A172 (cell line): ENCODE measurements around the gene ROBO2. TPM values are rescaled to one million over a fixed set of nuclear protein-coding genes. Genes with fewer than 3 reads are reported as not detected.

Experiments
- DNase-seq: peaks from one replicate; pipeline ENCODE4 v3.0.0-alpha.2; 2015; ENCODE audit warnings: low spot score
- total RNA-seq: library from RNA; depleted of rRNA; stranded (reverse); fragments of >200 nt; shearing (Covaris generic); gene quantifications from 2 replicates; pipeline ENCODE4 v1.2.3, GENCODE V29; 2014

ROBO2 gene
- total RNA-seq, 1 experiment from 2014 or later: not detected

DNA sequence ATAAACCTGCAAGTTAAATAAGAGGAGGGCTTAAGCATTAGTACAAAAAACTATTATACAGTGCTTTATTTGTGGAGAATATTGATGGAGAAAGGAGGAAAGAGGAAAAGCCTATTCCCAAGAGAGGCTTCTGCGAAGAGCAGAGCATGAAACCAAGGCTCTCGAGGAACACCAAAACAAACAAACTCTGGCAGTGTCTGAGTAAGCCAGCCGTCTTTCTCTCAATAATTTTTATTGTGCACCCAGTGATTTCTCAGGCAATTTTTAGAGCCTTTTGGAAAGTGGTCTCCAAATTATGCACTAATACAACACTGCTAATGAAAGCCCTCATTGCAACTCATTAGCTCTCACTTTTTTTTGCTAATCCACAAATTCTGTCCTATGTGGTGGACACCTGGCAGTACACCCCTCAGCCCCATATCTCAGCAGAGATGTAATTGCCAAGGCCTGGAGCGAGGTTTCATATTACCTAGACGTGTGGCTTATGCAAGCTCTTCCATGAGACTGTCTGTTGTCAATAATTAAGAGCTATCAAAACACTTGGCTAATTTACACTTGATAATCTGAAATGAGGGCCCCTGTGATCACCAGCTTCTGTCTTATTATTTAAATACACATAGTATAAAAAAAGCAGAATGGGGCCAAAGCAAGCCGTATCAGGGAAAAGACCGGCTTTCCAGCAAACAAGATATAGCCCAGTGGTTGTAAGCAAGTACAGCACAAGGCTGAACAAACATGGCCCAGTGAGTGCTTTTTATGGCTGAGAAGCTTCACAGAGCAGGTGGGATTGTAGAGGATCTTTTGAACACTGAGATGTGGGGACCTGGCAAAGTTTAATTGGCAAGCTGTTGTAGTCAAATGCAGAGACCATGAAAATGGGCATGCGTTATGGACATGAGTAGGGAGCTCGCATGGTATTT lies 216.9 kb downstream of the ROBO2 start:
- DNase-seq: no peak

DNA sequence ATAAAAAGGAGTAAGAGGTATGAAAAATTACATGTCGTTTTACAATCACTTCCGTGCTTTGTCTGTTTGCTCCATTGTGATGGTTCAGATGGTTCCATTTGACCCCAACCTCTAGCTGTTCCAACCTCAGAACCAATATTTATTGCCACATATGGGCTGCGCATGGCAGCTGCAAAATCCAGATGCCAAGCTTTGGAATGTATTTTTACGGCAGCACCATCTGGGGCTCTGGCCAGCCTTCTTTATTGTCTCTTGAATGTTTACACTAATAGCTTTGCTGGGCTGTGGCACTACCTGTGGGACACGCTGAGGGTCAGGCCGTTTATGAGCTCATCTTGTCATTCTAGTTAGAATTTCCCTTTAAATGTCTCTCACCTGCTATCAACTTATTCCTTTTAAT lies 219.8 kb downstream of the ROBO2 start:
- DNase-seq: no peak

DNA sequence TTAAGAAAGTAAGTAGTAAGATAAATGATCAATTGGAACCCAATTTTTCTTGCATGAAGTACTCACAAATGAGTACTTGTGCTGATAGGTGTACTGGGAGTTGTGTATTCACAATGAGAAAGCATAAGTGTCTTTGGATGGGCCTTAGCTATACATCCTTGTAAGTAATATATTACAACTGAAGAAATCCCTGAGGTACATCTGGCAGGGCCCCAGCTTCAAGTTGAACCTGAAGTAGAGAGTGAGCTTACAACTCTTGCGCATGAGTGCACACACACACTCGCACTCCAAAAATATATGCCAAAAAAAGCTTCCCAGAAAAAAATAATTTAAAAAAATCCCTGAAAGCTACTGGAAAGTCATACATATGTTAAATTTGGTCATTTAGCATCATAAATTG lies 222.5 kb downstream of the ROBO2 start:
- no peak for DNase-seq

- no peak for DNase-seq
These were observed 227.7 kb downstream of the ROBO2 start for GRCh38 chr3:77267589-77267988.

- no peak for DNase-seq
These were observed 231.4 kb downstream of the ROBO2 start for GRCh38 chr3:77271306-77271705.

- DNase-seq: no peak
These were observed 231.8 kb downstream of the ROBO2 start for GRCh38 chr3:77271711-77272110.

- DNase-seq: no peak
These were observed 239.4 kb downstream of the ROBO2 start for GRCh38 chr3:77279276-77279675.

GRCh38 chr3:77281721-77282120 lies 241.8 kb downstream of the ROBO2 start:
- no peak for DNase-seq

- DNase-seq: no peak
These were observed 243.2 kb downstream of the ROBO2 start for GRCh38 chr3:77283108-77283507.

GRCh38 chr3:77288348-77288747 lies 248.4 kb downstream of the ROBO2 start:
- DNase-seq: no peak

GRCh38 chr3:77296527-77296926 lies 256.6 kb downstream of the ROBO2 start:
- DNase-seq: peak; percentile 7

DNA sequence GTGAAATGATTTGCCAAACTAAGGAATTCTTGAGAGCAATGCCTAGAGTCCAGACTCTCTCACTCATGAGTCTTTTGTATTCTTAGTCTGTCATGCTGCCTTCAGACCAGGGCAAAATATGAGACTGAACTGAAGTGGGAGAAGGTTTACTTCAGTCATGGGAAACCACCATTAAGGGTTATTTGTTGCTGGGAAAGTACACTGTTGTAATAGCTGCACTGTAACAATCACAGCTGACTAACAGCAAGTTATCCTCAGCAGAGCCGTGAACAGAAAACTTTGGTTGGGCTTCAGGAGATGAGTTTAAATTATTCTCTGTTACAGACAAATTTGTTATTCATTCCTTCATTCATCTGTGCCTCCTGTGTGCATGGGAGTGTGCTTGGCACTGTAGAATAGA lies 258.5 kb downstream of the ROBO2 start:
- no peak for DNase-seq

- DNase-seq: no peak
These were observed 264.2 kb downstream of the ROBO2 start for GRCh38 chr3:77303955-77304699.

GRCh38 chr3:77304700-77305021 lies 264.8 kb downstream of the ROBO2 start:
- DNase-seq: no peak

DNA sequence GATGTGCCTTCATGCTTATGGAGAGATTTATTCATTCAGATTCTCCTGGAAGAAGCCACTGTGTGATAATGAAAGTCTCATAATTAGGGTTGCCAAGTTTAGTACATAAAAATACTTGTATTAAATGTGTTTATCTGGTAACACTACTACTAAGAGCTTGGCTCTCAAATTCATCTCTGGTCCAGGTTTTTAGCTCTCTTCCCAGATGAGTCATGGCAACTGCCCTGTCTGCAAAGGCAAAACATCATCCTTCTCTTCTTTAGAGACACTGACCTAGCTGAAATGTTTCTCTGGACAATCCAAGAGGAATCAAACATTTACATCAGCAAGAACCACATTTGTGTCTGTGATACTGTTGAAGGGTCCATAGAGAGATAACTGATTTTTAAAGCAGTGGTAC lies 269.6 kb downstream of the ROBO2 start:
- DNase-seq: no peak

GRCh38 chr3:77313843-77314242 lies 273.9 kb downstream of the ROBO2 start:
- DNase-seq: no peak

DNA sequence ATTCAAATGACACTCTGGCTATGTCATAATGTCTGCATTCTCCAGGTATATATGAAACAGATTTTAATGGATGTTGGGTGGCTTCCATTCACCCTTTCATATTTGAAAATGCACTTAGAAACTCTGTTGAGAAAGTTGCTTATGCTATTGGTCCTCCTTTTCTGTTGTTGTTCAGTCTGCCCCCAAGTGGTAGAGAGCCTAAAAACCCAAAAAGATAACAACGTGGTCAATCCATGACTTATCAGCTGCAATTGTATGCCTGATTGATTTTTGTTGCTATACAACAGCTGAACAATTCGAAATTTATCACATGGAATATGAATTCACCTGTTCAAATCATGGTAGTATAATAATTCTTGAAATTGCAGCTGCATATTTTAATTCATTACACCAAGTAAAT lies 279.8 kb downstream of the ROBO2 start:
- no peak for DNase-seq

DNA sequence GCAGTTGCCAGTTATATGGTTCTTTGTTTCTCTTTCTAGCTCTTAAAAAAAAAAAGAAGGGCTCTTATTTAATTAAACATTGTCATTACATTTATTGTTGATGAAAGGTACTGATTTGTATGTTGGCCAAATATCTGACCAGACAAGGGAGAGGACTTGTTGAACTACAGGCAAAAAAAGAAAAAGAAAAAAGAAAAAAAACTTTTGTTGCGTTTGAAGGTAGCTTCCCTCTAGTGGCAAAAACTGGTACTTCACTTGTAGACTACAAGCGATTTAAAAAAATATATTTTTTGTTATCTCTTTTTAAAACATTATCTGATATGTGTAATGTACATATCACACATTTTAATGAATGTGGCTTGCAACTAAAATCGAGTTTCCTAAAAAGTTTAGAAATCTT lies 280.6 kb downstream of the ROBO2 start:
- no peak for DNase-seq

DNA sequence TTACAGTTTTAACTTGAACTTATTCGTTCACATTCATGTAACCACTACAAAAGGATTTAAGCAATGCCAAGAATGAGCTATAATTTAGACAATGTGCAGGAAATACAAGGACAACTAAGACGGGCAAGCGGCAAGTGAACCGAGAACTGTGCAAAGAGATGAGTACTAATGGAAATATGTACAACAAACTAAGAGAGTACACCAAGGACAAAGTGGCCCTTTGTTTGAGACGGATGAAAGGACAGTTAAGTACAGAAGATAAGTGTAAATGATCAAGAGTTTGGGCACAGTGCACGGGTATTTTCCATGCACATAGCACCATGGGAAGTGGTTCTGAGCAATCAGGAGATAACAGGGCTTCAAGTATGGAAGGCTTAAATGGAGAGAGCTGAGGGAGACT lies 281.7 kb downstream of the ROBO2 start:
- no peak for DNase-seq

DNA sequence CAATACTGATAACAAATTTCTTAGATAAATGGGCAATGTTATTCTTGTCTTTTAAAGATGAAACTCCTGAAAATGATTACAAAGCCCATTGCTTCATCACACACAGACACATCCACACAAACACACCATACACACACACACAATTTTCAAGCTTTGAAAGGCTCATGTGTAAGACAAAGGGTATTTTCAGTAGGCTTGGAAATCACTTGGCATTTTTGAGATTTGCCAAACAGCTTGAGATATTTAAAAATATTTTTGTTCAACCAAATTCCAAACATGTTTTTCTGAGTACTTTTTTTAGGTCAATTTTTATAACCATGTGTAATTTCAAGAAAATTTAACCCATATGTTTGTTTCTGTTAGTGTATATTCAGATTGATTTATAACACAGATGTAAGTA lies 283.7 kb downstream of the ROBO2 start:
- DNase-seq: no peak

GRCh38 chr3:77324105-77324504 lies 284.2 kb downstream of the ROBO2 start:
- DNase-seq: no peak

DNA sequence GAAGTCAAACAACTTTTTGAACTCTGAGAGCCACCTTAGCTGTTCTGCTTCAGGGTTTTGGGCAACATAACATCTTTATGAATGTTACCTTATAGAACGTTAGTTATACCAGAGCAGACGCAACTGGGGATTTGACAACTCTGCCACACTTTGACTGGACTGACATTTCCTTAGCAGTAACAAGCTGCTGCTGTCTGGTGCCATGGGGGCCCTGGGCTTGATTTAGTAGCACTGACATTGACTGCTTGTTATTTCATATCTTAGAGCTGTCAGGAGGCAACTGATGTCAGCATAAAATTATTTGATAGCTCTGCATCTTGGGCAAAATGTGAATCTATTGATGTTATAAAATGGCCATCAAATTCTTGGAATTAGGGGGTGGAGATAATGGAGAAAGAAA lies 285.4 kb downstream of the ROBO2 start:
- DNase-seq: no peak

GRCh38 chr3:77325702-77326101 lies 285.8 kb downstream of the ROBO2 start:
- no peak for DNase-seq
